ENCODE data around the gene ACTR3.
"Not testable (repeated sequence)": the region's sequence is repeated elsewhere in the genome, so short reads cannot be mapped to it uniquely, and the experiment has no call there.

ACTR3 gene

DNA sequence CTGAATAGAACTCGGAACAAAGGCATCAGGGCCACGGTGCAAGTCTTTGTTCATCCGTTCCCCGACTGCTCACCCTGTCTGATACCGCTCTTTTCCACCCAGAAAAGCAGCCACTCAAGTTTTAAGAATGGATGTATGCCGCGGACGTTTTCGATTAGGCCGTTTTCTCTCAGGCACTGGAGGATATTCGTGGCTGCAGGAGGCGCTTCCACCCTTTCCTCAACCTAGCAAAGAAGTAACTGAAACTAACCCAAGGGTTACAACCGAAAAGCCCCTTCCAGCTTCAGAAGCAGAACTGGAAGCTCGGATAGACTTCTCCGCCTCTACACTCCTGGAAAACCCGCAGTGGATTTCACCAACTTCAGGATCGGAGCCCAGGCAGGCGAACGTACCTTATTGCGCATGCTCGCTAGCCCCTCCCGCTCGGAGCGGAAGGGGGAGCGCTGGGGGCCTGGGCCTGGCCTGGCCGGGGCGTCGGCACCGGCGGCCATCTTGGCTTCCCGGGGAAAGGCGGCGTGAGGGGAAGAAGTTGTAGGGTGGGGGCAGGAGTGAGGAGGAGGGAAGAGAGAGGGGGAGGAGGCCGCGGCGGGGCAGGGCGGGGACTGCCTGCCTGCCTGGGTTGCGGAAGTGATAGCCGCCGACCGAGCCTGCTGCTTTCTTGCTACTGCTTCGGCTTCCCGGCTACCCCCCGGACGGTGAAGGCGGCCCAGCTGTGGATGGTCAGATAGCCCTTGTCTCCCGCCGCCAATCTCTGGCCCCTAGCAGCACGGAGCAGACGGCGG, at the start of gene ACTR3:
ACTR3 (plus strand) TSS at position 619 of the 782 bp plus-strand sequence. CDS start 191 bp downstream, outside the sequence.
- peak; percentile 95 for DNase-seq

DNA sequence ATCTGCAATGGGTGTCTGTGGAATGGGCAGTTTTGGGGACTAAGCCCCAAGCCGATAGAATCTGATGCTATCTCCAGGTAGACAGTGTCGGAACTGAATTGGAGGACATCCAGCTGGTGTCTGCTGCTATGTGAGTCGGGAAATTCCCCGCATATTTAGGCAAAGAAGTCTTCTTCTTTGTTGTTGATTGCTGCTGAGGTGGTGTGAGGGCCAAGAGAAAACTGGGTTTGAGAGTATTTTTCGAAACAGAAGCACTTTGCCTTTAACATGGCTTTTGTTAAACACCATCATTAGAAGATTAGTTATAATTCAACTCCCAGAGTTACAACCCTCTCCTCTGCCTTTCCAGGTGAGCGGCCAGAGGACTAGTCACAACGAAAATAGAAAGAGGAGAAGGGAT, 49.4 kb upstream of the ACTR3 start:
- DNase-seq = no peak

DNA sequence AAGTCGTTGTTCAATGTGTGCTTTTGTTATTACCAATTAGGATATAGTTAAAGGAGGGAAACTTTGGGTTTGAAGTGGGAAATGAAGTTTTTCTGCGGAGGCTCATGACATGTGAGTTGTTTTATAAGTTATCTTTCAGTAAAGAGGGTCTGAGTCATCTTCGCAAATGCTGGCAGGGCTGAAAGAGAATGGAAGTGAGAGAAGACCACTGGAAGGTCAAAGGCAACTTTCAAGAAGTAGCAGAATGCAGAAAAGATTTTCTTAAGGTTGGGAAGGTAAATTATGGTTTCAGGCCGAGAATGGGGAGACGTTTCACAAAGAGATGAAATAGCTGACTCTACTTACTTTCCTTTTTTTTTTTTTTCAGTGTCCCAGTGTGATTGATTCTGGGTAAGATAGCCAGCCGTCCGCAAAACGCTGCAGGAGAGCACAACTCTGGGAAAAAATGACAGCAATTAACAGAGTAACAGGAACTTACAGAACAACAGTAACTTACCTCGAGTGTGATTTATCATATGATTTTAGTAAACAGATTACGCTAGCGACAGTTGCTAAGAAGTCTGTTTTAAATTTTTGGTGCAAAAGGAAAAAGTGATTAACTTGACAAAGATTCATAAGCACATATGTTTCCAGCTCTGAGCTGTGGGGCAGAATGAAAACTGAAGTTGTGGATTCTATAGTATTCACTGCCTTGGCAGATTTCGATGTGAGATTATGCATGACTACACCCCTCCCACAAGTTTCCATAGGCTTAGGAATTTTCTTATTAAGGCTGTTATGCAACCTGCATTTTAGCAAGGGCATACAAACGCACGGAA, 46.8 kb upstream of the ACTR3 start:
- DNase-seq = no peak

DNA sequence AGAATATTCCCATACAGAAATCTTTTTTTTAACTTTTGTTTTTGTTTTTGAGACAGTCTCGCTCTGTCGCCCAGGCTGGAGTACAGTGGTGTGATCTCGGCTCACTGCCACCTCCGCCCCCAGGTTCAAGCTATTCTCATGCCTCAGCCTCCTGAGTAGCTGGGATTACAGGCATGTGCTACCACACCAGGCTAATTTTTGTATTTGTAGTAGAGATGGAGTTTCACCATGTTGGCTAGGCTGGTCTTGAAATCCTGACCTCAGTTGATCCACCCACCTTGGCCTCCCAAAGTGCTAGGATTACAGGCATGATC, 46.2 kb upstream of the ACTR3 start:
- not testable (repeated sequence) for DNase-seq

DNA sequence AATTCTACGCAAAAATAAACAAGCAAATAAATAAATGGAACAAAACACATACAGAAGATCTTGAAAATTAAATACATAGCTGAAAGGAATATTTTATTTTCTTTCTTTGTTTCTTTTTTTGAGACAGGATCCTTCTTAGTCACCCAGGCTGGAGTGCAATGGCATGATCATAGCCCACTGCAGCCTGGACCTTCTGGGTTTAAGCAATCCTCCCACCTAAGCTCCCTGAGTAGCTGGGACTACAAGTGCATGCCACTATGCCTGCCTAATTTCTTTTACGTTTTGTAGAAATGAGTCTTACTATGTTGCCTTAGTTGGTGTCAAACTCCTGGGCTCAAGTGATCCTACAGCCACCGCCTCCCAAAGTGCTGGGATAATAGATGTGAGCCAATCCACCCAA, 44.6 kb upstream of the ACTR3 start:
- DNase-seq = no peak

DNA sequence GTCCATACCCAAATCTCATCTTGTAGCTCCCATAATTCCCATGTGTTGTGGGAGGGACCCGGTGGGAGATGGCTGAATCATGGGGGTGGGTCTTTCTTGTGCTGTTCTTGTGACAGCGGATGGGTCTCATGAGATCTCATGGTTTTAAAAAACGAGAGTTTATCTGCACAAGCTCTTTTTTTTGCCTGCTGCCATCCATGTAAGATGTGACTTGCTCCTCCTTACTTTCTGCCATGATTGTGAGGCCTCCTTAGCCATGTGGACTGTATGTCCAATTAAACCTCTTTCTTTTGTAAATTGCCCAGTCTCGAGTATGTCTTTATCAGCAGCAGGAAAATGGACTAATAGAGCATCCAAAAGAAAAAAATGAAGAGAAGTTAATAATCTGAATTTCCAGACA, 44.1 kb upstream of the ACTR3 start:
- not testable (repeated sequence) for DNase-seq

DNA sequence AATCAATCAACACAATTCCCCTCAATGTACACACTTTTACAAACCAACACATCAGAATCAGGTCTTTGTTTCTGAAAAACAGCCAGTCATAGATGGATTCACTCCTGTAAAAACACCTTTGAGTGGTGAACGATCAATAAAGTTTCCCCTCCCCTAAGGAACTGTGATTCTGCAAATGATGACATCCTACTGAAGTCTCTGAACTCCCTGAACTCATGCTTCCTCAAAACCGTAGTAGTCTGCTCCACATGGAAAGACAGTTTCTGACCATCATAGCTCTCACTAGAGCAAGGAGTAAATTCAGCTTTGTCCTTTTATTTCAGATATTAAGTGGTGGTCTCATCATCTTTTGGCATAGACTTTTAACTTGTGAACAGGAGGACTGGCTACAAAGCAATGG, 43.5 kb upstream of the ACTR3 start:
- DNase-seq = no peak

DNA sequence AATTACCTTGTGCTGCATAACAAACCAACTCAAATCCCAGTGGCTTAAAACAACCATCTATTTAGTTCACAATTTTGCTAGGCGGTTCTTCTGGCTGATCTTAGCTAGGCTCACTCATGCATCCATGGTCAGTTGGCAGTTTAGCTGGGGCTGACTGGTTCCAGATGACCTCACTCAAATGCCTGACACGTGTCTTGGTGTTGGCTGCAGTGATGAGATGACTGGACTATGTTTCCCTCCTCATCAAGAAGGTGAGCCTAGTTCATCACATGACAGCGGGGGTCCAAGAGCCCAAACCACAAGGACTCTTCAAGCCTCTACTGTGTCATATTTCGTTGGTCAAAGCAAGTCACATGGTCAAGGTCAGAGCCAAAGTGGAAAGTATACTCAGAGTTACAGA, 42.7 kb upstream of the ACTR3 start:
- DNase-seq = no peak

DNA sequence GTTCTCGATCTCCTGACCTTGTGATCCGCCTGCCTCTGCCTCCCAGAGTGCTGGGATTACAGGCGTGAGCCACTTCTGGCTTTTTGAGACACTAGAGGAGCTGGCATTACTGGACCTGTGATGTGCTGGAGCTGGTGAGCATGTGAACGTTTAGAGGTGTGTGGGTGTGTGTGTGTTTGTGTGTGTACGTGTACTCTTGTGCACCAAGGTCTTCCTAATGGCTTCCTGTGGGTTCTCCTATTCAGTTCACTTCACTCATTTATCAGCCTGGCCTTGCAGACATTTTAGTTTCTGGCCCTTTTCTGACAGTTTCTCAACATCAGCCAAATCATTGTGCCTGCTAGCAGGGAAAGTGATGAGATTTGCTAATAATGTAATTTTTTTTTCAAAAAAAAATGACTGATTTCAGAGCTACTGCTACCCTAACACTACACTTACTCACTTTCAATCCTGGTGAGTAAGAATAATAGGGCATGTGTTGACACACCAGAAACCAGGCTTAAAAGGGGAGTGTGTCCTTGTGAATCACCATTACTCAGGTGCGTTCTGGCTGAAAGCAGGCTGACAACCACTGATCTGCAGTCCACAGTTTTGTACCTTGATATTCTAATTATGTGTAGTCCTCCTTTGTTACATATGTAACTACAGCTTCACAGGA, 41.0 kb upstream of the ACTR3 start:
- DNase-seq = no peak

DNA sequence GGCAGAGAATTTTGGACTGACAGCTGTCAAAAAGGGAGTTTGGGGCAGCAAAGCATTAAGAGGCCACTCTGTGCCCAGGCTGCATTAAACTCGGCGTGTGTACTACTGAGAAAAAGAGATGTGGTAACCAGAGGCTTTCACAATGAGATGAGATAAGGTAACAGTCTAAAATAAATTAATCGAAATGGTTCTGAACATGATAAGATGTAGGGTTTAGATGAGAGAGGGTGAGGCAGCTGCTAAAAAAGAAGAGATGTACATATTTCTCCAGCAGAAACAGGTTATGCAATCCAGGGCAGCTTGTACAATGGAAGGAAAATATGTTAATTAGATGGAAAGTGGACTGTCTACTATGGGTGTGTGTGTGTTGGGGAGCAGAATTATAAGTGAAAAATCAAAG, 39.2 kb upstream of the ACTR3 start:
- DNase-seq = peak; percentile 15 to 17

DNA sequence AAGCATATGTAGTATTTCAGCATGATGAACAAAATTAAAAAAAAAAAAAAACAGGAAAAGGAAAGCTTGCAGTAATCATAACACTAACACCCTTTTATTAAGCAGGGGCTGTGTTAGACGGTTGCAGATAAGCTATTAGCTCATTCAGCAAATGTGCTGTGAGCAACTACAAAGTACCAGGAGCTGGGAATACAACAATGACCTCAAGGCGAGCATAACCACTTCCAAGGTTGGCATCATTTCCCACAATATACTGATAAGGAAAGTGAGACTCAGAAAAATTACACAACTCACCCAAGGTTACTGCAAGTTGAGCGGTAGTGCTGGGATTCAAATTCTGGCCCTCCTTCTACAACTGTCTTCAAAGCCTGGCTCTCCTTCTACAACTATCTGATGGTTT, 38.2 kb upstream of the ACTR3 start:
- DNase-seq = no peak

DNA sequence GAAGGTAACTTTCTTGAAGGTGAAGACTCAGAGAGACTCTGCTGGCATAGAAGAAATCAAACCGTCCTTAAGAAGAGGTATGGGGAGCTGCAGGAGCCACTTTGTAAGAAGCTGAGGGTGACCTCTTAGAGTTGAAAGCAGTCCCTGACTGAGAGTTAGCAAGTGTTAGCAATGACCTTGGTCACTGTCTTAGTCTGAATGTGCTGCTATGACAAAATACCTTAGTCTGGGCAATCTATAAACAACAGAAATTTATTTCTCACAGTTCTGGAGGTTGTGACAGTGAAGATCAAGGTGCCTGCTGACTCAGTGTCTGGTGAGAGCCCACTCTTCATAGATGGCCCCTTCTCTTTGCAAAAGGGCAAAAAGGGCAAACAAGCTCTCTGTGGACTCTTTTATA, 35.7 kb upstream of the ACTR3 start:
- no peak for DNase-seq

DNA sequence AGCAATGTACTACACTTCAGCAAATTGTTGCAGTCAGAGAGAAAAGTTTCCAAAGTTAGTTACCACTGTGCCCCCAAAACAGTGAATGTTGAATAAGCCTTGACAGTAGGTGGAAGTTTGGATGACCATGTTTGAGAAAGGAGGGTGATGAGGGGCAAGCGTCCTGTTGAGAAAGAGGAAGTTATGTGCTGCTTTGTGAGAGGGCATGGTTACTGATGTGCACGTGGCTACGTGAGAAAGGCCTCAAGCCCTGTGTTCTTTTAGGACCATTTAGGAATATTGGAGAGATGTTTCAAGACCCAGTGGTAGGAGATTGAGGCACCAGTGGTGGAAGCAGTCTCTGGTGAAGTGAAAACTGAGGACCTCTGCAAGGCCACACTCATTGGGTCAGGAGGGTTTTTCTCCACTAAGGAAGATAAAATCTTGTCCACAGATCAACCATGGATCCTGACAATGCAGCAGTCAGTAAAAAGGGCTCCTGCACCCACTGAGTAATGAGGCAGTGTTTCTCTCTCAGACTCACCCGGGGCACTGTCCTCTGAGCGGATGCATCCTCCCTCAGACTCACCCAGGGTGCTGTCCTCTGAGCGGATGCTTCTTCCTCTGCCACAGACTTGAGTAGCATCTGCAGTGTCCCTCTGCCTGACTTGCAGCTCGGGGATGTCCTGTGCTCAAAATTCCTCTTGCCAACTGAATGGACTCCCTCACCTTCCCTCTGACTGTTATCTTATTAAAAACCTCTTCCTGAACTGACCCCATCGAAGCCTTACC, 34.7 kb upstream of the ACTR3 start:
- DNase-seq = peak; percentile 36 to 45

DNA sequence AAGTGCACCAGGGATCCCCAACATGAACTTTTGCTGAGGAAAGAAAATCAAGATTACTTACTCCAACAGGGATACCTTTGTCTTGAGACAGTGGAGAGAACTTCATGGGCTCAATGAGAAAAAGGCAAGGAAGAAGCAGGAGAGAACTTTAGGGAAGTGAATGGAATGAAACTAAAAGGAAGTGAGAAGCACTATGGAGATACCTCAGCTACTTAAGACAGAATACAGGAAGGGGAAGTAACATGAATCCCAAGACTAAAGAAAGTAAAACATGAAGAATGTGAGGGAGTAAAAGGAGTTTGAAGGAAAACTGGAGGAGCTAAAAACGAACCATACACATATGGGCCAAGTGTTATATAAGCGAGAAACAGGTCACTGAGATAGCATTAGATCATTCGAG, 32.4 kb upstream of the ACTR3 start:
- peak; percentile 54 to 70 for DNase-seq

DNA sequence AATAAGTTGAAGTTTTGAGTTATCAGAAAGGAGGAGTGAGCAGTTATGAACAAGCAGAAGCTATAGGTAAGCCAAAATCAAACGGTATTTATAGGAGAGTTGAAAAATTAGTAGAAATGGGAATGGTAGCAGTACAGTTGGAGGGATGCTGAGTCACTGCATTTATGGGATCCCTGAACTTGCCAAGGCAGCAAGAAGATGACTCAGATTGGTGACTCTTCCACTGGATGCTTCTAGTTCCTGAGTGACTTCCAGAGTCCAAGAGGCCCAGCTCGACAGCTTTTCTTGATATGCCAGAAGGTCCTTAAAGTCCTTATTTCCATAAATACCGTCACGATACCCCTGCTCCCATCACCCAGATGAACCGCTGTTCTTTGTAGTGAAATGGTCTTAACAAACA, 31.1 kb upstream of the ACTR3 start:
- DNase-seq = no peak

DNA sequence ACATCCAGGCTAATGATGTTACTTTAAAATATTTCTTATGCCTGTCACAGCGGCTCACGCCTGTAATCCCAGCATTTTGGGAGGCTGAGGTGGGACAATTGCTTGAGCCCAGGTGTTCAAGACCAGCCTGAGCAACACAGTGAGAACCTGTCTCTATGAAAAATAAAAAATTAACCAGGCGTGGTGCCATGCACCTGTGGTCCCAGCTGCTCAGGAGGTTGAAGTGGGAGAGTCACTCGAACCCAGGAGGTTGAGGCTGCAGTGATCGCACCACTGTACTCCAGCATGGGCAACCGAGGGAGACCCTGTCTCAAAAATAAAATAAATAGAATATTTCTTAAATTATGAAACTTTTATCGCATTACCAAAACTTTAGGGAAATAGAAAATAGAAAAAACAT, 28.1 kb upstream of the ACTR3 start:
- DNase-seq = no peak

DNA sequence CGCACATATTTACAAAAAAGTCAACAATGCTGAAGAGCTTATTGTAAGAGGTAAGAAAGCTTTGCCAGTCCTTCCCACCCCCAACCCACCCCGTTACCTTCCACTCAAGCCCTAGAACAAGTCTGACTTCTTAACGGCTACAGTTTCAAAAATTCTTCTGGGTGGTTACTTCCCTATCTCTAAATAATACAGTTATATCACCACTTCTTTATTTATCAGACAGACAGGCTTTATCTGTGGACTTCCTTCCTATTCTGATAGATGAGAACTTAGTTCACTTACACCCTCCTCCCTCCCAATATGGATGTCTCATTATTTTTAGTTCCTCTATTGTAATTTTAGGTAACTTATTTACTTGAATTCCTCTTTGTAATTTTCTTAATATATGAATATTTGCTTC, 26.7 kb upstream of the ACTR3 start:
- peak; percentile 76 to 81 for DNase-seq

DNA sequence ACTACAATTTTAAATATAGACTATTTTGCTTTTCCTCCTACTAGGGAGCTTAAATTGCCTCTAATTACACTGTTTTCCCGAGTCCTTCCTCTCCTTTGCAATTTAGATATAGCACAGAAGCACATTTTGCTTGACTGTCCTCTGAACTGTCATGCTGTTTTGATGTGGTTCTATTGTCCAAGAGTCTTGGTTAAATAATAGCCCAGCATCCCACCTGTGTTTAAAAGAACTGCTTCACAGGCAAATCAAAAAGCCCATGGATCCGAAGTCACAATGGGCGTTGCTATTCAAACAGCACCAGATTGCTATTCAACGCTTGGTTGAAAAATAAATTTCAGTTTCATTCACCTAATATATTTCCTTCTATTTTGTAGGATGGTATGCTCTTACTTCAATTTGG, 22.3 kb upstream of the ACTR3 start:
- DNase-seq = no peak

DNA sequence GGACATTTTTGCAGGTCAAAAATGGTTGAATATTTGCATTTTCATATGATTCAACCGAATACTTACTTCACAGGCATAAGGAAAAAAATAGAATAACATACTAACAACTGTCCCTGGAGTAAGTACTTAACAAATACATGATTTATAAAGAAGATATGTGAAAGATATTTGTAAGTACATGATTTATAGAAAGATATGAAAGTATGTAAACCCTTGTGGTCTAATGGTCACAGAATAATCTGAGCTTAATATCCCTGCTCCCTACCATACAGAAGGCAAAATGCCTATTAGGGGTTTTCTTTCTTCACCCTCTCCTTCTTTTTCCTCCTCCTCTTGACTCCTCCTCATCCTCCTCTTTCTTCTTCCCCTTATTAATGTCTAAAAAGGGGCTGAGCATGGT, 20.6 kb upstream of the ACTR3 start:
- DNase-seq = no peak

DNA sequence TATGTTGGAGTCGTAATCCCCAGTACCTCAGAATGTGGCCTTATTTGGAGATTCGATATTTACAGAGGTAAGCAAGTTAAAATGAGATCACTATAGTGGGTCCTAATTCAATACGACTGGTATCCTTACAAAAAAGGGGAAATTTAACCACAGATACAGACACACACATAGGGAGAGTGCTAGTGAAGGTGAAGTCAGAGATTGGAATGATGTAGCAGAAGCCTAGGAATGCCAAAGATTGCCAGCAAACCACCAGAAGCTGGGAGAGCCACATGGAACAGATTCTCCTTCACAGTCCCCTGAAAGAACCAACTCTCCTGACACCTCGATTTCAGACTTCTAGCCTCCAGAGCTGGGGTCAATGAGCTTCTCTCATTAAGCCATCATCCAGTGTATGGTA, 17.7 kb upstream of the ACTR3 start:
- DNase-seq = no peak

DNA sequence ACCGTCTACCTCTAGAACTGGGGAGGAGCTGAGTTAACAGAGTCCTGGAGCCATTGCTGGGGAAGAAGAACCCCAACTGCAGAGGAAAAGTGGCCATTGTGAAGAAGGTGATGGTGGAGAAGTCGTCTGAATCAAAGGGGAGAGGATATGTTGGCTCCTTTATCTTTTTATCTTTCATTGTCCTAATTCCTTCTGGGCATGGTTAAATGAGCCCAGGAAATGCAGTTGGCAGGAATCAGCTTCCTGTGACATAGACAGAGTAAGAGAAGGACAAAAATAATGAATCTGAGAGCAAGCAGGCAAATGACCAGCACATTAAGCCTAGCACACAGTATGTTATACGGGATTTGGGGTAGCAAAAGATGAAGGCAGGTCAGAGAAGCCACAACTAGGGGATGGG, 16.0 kb upstream of the ACTR3 start:
- DNase-seq = no peak

DNA sequence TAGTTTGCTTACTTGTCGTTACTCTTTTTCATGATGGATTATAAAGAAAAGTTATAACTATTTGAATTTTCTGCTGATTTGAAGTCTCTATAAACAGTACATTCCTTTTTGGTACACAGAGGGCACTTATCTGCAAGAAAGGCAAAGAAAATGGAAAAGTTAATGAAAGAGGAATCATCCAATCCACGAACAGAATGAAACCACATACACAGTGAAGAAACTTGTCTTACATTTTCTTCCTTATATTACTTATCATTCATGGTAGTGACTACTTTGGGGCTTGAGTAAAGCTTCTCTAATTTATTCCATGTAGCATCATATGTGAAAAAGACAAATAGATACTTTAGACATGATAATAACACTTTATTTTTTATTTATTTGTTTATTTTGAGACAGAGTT, 14.8 kb upstream of the ACTR3 start:
- DNase-seq = no peak

Data from AML-193 (cell line).